GM12872 (cell line): Measurements from ENCODE around the gene UGT1A4.

Source experiments
- TF ChIP-seq, protein P1 (sequence below): IDR thresholded peaks from 3 replicates; pipeline ENCODE4 v1.5.1; 2011; ENCODE audit warnings: low read depth, mild to moderate bottlenecking, low read length, moderate library complexity; ENCODE audit not compliant: insufficient read depth

The UGT1A4 gene

DNA sequence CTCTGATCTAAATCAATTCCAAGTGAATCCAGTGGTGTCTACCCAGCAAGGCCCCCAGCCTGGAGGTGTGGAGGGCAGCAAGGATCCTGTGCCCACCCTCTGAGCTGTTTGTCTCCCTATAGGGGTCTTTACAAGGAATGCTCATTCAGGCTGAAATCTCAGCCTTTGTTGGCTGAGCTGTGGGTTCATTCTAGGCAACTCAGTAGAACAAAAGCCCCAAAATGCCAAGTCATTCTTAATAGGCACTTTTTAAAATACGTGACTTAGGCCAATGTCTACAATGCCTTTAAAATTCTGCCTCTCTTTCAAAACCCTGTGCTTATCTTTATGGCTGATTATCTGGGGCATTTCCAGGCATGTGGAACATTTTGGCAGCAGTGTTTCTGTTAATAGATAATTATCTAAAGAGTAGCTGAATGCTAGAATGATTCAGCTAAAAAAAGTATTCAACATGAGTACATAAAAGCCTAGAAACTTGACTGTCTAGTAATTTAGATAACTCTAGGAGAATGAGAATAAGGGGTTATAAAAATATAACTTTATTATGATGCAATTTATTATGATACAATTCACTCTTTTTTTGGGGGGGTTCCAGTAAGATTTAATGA is 18.4 kb upstream of the UGT1A4 start:
- TF ChIP-seq, protein P1, sequence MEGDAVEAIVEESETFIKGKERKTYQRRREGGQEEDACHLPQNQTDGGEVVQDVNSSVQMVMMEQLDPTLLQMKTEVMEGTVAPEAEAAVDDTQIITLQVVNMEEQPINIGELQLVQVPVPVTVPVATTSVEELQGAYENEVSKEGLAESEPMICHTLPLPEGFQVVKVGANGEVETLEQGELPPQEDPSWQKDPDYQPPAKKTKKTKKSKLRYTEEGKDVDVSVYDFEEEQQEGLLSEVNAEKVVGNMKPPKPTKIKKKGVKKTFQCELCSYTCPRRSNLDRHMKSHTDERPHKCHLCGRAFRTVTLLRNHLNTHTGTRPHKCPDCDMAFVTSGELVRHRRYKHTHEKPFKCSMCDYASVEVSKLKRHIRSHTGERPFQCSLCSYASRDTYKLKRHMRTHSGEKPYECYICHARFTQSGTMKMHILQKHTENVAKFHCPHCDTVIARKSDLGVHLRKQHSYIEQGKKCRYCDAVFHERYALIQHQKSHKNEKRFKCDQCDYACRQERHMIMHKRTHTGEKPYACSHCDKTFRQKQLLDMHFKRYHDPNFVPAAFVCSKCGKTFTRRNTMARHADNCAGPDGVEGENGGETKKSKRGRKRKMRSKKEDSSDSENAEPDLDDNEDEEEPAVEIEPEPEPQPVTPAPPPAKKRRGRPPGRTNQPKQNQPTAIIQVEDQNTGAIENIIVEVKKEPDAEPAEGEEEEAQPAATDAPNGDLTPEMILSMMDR: no peak

DNA sequence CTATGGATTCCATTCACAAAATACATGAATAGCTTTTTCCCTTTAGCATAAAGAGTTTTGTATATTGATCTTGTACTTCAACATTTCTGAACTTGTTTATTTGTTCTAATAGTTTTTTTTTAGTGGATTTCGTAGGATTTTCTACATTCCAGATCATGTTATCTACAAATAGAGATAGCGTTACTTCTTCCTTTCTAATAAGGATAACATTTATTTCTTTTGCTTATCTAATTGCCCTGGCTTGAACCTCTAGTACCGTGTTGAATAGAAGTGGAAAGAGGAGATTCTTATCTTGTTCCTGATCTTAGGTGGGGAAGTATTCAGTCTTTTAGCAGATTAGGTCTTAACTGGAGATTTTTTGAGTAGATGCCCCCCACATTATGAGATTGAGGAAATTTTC is 16.3 kb upstream of the UGT1A4 start:
- TF ChIP-seq, protein P1: no peak

DNA sequence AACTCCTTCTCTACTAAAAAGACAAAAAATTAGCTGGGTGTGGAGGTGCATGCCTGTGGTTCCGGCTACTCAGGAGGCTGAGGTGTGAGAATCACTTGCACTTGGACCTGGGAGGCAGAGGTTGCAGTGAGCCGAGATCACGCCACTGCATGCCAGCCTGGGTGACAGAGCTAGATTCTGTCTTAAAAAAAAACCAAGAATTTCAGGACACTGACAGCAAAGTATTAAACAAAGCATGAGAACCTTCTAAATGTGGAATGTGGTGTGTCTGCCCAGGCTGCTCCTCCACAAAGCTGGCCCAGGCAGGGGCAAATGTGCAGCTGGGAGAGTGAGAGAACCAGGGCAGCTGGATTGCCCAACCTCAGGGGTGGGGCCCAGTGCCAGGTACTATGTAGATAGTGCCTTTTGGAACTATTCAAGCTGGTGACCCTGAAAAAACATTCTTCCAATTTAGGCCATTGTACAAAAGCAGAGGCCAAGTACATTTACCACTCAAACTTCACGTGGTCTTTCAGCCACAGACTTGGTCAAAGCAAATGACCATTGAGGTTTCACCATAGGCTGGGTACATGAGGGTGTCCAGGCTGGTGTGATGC is 12.5 kb upstream of the UGT1A4 start:
- TF ChIP-seq, protein P1: no peak

DNA sequence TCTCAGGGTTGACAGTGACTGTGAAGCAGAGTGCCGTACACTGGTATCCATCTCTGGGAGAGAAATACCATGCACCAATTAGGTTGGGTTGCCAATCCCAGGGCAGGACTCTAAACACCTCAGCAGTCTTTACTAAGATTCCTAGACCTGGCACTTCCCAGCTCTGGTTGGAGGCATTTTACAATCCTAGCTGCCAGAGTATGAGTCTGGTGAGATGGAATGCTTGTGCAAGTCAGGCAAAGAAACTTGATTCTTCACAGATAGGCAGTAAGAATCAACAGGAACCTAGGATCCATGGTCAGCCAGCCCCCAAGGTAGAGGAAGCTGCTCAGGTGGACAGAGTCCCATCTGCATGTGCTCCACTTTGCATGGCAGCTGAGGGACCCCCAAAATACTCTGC is 11.8 kb upstream of the UGT1A4 start:
- TF ChIP-seq, protein P1: no peak

DNA sequence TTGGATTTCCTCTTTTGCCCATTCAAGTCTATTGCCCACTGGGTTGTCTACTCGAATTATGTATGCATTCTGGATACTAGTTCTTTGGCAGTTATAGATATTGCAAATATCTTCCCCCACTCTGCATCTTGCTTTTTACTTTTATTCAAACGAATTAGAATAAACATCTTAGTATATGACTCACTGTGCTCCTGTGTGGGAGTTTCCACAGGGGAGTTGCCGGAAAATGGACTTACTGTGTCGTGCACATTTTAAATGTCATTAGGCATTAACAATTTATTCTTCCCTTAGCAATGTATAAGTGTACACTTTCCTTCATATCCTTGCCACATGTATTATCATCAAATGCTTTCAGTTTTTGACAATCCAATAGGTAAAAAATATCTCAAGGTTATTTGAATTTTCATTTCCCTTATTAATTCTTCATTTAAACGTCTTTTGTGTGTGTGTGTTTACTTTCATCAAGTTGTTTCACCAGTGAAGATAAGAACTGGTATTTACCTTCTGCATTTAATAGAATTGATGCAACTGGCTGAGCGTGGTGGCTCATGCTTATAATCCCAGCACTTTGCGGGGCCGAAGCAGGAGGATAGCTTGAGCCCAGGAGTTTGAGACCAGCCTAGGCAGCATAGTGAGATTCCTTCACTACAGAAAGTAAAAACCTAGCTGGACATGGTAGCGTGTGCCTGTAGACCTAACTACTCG is 10.4 kb upstream of the UGT1A4 start:
- TF ChIP-seq, protein P1: no peak

DNA sequence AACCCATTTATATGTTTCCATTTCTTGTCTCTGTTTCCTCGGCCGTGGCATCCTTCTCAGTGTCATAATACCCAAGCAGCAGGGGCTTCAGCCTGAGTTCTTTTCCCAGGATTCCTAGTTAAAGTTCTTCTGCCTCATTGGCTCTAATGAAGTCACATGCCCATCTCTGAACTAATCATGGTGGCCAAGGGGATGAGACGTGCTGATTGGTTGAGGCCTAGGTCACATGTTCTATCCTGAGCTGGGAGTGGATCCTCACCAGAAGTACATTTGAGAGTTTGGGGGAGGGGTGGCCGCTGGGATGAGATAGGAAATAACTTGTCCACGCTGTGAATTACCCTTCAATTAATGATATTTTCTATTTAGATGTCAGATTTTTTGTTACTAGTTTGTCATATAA is 9.6 kb upstream of the UGT1A4 start:
- TF ChIP-seq, protein P1: no peak

DNA sequence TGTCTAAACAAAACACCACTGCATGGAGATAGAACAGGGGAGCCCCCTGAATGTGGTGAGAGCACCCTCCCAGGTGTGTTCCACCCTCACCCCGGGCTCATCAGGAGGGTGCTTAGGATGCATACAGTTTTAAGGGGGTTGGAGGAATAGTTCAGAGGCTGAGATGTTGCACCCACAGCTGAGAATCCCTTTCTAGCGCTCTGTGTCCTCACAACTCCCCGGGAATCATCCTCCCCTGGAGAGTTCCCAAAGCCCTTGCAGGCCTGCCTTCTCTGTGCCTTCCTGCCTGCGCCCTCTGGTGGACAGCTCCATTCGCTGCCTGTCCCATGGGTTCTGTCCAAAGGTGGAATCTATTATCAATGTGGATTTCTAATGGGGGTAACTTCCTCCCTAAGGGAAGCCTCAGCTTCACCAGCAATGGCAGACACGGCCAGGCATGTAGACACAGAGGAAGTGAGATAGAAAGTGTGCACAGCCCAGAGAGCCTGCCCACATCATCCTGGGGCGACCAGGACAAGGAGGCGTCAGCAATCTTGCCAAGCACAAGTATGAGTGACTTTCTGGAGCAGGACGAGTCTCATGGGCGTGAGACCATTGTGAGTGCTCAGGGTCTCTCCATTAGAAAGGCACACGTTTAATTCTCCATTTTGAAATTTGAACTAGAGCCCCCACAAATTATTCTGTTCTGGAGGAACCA is 7.1 kb upstream of the UGT1A4 start:
- TF ChIP-seq, protein P1: peak; percentile 93
